Choroid plexus epithelial cell (primary cell): ENCODE results near the gene CTNNA3.

Experiments
- DNase-seq: peaks from one replicate; pipeline ENCODE4 v3.0.0-alpha.2; 2010; ENCODE audit warnings: low read depth
- H3K4me3 ChIP-seq: 2 replicates; pipeline ENCODE4 v1.5.1; 2011; ENCODE audit warnings: low read depth, mild to moderate bottlenecking, control low read depth, low read length, moderate library complexity
- TF ChIP-seq, protein P1 (sequence below): conservative IDR thresholded peaks from 2 replicates; pipeline ENCODE4 v1.5.1; 2011; ENCODE audit warnings: low read depth, mild to moderate bottlenecking, control low read depth, inconsistent platforms, low read length, moderate library complexity

Gene CTNNA3

DNA sequence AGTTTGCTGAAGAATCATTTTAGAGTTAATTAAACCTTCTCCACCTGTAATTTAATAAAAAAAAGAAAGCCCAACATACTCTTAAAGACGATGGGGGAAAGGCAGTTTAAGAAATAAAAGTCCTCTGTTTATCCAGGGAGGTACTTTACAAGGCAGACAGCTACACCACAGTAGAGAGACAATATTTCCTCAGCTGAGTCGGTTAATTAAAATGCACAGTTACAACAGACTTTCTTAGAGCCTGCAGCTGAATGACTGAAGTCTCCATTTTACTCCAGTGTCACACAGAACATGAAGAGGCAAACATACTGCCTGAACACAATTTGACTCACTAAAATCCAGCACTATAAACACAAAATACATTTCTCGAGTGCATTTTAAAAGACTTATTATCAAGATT is 755.0 kb downstream of the CTNNA3 start:
- H3K4me3 ChIP-seq: no peak overlapping the region
- DNase-seq: no peak
- TF ChIP-seq, protein P1, sequence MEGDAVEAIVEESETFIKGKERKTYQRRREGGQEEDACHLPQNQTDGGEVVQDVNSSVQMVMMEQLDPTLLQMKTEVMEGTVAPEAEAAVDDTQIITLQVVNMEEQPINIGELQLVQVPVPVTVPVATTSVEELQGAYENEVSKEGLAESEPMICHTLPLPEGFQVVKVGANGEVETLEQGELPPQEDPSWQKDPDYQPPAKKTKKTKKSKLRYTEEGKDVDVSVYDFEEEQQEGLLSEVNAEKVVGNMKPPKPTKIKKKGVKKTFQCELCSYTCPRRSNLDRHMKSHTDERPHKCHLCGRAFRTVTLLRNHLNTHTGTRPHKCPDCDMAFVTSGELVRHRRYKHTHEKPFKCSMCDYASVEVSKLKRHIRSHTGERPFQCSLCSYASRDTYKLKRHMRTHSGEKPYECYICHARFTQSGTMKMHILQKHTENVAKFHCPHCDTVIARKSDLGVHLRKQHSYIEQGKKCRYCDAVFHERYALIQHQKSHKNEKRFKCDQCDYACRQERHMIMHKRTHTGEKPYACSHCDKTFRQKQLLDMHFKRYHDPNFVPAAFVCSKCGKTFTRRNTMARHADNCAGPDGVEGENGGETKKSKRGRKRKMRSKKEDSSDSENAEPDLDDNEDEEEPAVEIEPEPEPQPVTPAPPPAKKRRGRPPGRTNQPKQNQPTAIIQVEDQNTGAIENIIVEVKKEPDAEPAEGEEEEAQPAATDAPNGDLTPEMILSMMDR: no peak

DNA sequence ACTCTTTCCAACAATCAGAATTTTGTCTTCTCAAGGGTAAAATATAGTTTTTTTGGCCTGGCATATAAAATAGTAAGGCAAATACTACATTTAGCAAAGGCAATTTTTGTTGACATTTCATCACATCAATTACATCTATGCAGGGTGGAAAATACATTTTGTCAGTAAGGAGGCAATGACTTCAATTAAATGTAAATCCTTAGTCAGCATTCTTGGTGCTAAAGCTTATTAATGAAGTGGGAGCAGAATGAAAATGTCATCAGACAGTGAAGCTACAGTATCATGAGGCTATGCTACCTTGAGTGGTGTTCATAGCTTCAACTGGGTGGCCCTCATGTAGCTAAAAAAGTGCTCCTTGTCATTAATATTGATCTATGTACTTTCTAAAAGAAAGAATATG is 761.3 kb downstream of the CTNNA3 start:
- no peak for DNase-seq
- TF ChIP-seq, protein P1: no peak

GRCh38 chr10:66931949-66932343 is 764.0 kb downstream of the CTNNA3 start:
- DNase-seq: no peak
- no peak overlapping the region for H3K4me3 ChIP-seq
- TF ChIP-seq, protein P1: no peak

More for the DNA sequence above, 761.3 kb downstream of the CTNNA3 start:
- H3K4me3 ChIP-seq: no peak overlapping the region

GRCh38 chr10:66931340-66931948 is 764.6 kb downstream of the CTNNA3 start:
- peak; percentile 87 for DNase-seq
- TF ChIP-seq, protein P1: peak; percentile 75
- no peak overlapping the region for H3K4me3 ChIP-seq

- TF ChIP-seq, protein P1: no peak
- H3K4me3 ChIP-seq: no peak overlapping the region
- no peak for DNase-seq
Measured at GRCh38 chr10:66929375-66929774, 766.6 kb downstream of the CTNNA3 start.

DNA sequence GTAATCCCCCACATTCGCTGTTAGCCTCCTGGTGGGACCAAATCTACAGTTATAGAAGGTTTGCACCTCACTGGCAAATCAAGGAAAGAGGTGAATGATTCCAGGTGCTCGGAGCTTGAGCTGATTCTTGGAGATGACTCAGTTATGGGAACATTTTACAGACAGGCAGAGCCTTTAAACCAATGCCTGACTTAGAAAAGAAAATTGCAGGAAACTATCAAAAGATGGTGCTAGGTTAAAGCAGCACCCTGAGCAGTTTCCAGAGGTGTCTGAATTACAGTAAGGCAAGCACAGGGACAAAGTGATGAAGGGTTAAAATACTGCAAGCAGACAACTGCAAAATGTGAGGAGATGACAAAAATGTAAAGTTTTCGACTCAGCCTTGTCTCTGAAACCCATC is 767.2 kb downstream of the CTNNA3 start:
- TF ChIP-seq, protein P1: no peak
- no peak for DNase-seq

DNA sequence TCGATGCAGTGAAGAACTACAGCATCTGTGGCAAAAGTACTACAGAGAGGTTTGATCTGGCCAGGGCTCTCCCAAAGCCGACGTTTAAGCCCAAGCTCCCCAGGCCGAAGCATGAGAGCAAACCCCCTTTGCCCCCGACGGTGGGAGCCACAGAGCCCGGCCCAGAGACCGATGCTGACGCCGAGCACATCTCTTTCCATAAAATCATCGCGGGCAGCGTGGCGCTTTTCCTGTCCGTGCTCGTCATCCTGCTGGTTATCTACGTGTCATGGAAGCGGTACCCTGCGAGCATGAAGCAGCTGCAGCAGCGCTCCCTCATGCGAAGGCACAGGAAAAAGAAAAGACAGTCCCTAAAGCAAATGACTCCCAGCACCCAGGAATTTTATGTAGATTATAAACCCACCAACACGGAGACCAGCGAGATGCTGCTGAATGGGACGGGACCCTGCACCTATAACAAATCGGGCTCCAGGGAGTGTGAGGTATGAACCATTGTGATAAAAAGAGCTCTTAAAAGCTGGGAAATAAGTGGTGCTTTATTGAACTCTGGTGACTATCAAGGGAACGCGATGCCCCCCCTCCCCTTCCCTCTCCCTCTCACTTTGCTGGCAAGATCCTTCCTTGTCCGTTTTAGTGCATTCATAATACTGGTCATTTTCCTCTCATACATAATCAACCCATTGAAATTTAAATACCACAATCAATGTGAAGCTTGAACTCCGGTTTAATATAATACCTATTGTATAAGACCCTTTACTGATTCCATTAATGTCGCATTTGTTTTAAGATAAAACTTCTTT is 767.8 kb downstream of the CTNNA3 start:
- peak; percentile 1 for DNase-seq
- TF ChIP-seq, protein P1: no peak
- no peak overlapping the region for H3K4me3 ChIP-seq

More for the DNA sequence above, 767.2 kb downstream of the CTNNA3 start:
- no peak overlapping the region for H3K4me3 ChIP-seq
